ENCODE measurements around the gene GYPE.
"Not testable (repeated sequence)": the region's sequence is repeated elsewhere in the genome, so short reads cannot be mapped to it uniquely, and the experiment has no call there.

Gene GYPE

GRCh38 chr4:143905440-143905839, at the start of gene GYPE:
TSS of gene GYPE (minus strand) at chr4:143905559. CDS start at chr4:143905507, 52 bp downstream.
- H3K4me3 ChIP-seq (ENCODE audit: low read length); H3K27ac ChIP-seq (ENCODE audit: low read length); H3K27me3 ChIP-seq (ENCODE audit: control insufficient read depth, insufficient read depth, low read length); H3K9me3 ChIP-seq (ENCODE audit: control insufficient read depth, low read depth, low read length); H3K4me1 ChIP-seq (ENCODE audit: control insufficient read depth, low read depth, low read length); H3K36me3 ChIP-seq (ENCODE audit: control insufficient read depth, low read depth, low read length); H3K9ac ChIP-seq (ENCODE audit: low read length): not testable (repeated sequence)

GRCh38 chr4:143951458-143951972, 46.2 kb upstream of the GYPE start:
- not testable (repeated sequence) for H3K4me3 ChIP-seq (ENCODE audit: low read length); H3K9ac ChIP-seq (ENCODE audit: low read length); H3K4me1 ChIP-seq (ENCODE audit: control insufficient read depth, low read depth, low read length); H3K27me3 ChIP-seq (ENCODE audit: control insufficient read depth, insufficient read depth, low read length); H3K9me3 ChIP-seq (ENCODE audit: control insufficient read depth, low read depth, low read length); H3K27ac ChIP-seq (ENCODE audit: low read length); H3K36me3 ChIP-seq (ENCODE audit: control insufficient read depth, low read depth, low read length)

- H3K4me1 ChIP-seq (ENCODE audit: control insufficient read depth, low read depth, low read length); H3K4me3 ChIP-seq (ENCODE audit: low read length); H3K9me3 ChIP-seq (ENCODE audit: control insufficient read depth, low read depth, low read length); H3K36me3 ChIP-seq (ENCODE audit: control insufficient read depth, low read depth, low read length); H3K27ac ChIP-seq (ENCODE audit: low read length); H3K9ac ChIP-seq (ENCODE audit: low read length); H3K27me3 ChIP-seq (ENCODE audit: control insufficient read depth, insufficient read depth, low read length): not testable (repeated sequence)
These were observed 45.6 kb upstream of the GYPE start for GRCh38 chr4:143950967-143951366.

- H3K4me1 ChIP-seq (ENCODE audit: control insufficient read depth, low read depth, low read length); H3K9me3 ChIP-seq (ENCODE audit: control insufficient read depth, low read depth, low read length); H3K9ac ChIP-seq (ENCODE audit: low read length); H3K27ac ChIP-seq (ENCODE audit: low read length); H3K36me3 ChIP-seq (ENCODE audit: control insufficient read depth, low read depth, low read length); H3K27me3 ChIP-seq (ENCODE audit: control insufficient read depth, insufficient read depth, low read length); H3K4me3 ChIP-seq (ENCODE audit: low read length): not testable (repeated sequence)
These were observed 44.8 kb upstream of the GYPE start for GRCh38 chr4:143950185-143950584.

GRCh38 chr4:143947493-143947892, 42.1 kb upstream of the GYPE start:
- H3K4me3 ChIP-seq (ENCODE audit: low read length); H3K9ac ChIP-seq (ENCODE audit: low read length); H3K4me1 ChIP-seq (ENCODE audit: control insufficient read depth, low read depth, low read length); H3K9me3 ChIP-seq (ENCODE audit: control insufficient read depth, low read depth, low read length); H3K36me3 ChIP-seq (ENCODE audit: control insufficient read depth, low read depth, low read length); H3K27ac ChIP-seq (ENCODE audit: low read length); H3K27me3 ChIP-seq (ENCODE audit: control insufficient read depth, insufficient read depth, low read length): not testable (repeated sequence)

GRCh38 chr4:143940708-143941107, 35.3 kb upstream of the GYPE start:
- not testable (repeated sequence) for H3K4me1 ChIP-seq (ENCODE audit: control insufficient read depth, low read depth, low read length); H3K27ac ChIP-seq (ENCODE audit: low read length); H3K4me3 ChIP-seq (ENCODE audit: low read length); H3K27me3 ChIP-seq (ENCODE audit: control insufficient read depth, insufficient read depth, low read length); H3K36me3 ChIP-seq (ENCODE audit: control insufficient read depth, low read depth, low read length); H3K9ac ChIP-seq (ENCODE audit: low read length); H3K9me3 ChIP-seq (ENCODE audit: control insufficient read depth, low read depth, low read length)

- no peaks in the 10 kb centered on the region for H3K27me3 ChIP-seq (ENCODE audit: control insufficient read depth, insufficient read depth, low read length)
- H3K4me1 ChIP-seq (ENCODE audit: control insufficient read depth, low read depth, low read length) = no peaks in the 10 kb centered on the region
- no peak overlapping the region for H3K9ac ChIP-seq (ENCODE audit: low read length)
- no peaks in the 10 kb centered on the region for H3K36me3 ChIP-seq (ENCODE audit: control insufficient read depth, low read depth, low read length)
- H3K27ac ChIP-seq (ENCODE audit: low read length) = no peak overlapping the region
- H3K9me3 ChIP-seq (ENCODE audit: control insufficient read depth, low read depth, low read length) = no peaks in the 10 kb centered on the region
- no peak overlapping the region for H3K4me3 ChIP-seq (ENCODE audit: low read length)
These were observed 34.2 kb upstream of the GYPE start for GRCh38 chr4:143939528-143939927.

- H3K36me3 ChIP-seq (ENCODE audit: control insufficient read depth, low read depth, low read length); H3K4me3 ChIP-seq (ENCODE audit: low read length); H3K9ac ChIP-seq (ENCODE audit: low read length); H3K9me3 ChIP-seq (ENCODE audit: control insufficient read depth, low read depth, low read length); H3K4me1 ChIP-seq (ENCODE audit: control insufficient read depth, low read depth, low read length); H3K27me3 ChIP-seq (ENCODE audit: control insufficient read depth, insufficient read depth, low read length); H3K27ac ChIP-seq (ENCODE audit: low read length): not testable (repeated sequence)
These were observed 33.5 kb upstream of the GYPE start for GRCh38 chr4:143938890-143939289.

- Histone ChIP-seq H3K9me3 (ENCODE audit: control insufficient read depth, low read depth, low read length) (no peaks in the 10 kb centered on the region), H3K27ac (ENCODE audit: low read length) (no peak overlapping the region), H3K9ac (ENCODE audit: low read length) (no peak overlapping the region), H3K4me1 (ENCODE audit: control insufficient read depth, low read depth, low read length) (no peaks in the 10 kb centered on the region), H3K27me3 (ENCODE audit: control insufficient read depth, insufficient read depth, low read length) (no peaks in the 10 kb centered on the region), H3K4me3 (ENCODE audit: low read length) (no peak overlapping the region), H3K36me3 (ENCODE audit: control insufficient read depth, low read depth, low read length) (no peaks in the 10 kb centered on the region)
These were observed 15.8 kb upstream of the GYPE start for GRCh38 chr4:143921181-143921580.

GRCh38 chr4:143916485-143916884, 11.1 kb upstream of the GYPE start:
- H3K36me3 ChIP-seq (ENCODE audit: control insufficient read depth, low read depth, low read length) = not testable (repeated sequence)

GRCh38 chr4:143912478-143912877, 7.1 kb upstream of the GYPE start:
- H3K9me3 ChIP-seq (ENCODE audit: control insufficient read depth, low read depth, low read length); H3K4me3 ChIP-seq (ENCODE audit: low read length); H3K4me1 ChIP-seq (ENCODE audit: control insufficient read depth, low read depth, low read length); H3K27me3 ChIP-seq (ENCODE audit: control insufficient read depth, insufficient read depth, low read length); H3K9ac ChIP-seq (ENCODE audit: low read length); H3K27ac ChIP-seq (ENCODE audit: low read length); H3K36me3 ChIP-seq (ENCODE audit: control insufficient read depth, low read depth, low read length): not testable (repeated sequence)

More at GRCh38 chr4:143916485-143916884, 11.1 kb upstream of the GYPE start:
- H3K9ac ChIP-seq (ENCODE audit: low read length); H3K27ac ChIP-seq (ENCODE audit: low read length); H3K4me3 ChIP-seq (ENCODE audit: low read length); H3K9me3 ChIP-seq (ENCODE audit: control insufficient read depth, low read depth, low read length); H3K27me3 ChIP-seq (ENCODE audit: control insufficient read depth, insufficient read depth, low read length); H3K4me1 ChIP-seq (ENCODE audit: control insufficient read depth, low read depth, low read length): not testable (repeated sequence)

GRCh38 chr4:143911528-143912417, 6.4 kb upstream of the GYPE start:
- not testable (repeated sequence) for H3K27ac ChIP-seq (ENCODE audit: low read length); H3K9ac ChIP-seq (ENCODE audit: low read length); H3K9me3 ChIP-seq (ENCODE audit: control insufficient read depth, low read depth, low read length); H3K4me1 ChIP-seq (ENCODE audit: control insufficient read depth, low read depth, low read length); H3K27me3 ChIP-seq (ENCODE audit: control insufficient read depth, insufficient read depth, low read length); H3K4me3 ChIP-seq (ENCODE audit: low read length); H3K36me3 ChIP-seq (ENCODE audit: control insufficient read depth, low read depth, low read length)

Measured in iPS-18a (cell line).